Right lobe of liver (tissue), 6 donors: ENCODE measurements around the gene LTBP1. TPM values are rescaled to one million over a fixed set of nuclear protein-coding genes. Genes with fewer than 3 reads are reported as not detected.

Experiments
- ATAC-seq, 4 donors: fragments of 200-7000 bp; cut with Tn5 transposase; one replicate each; pipeline ENCODE4 v1.9.1; 2020; ENCODE audit warnings: mild to moderate bottlenecking in 4 of 4, moderate library complexity in 4 of 4
- DNase-seq, 3 donors: peaks; one replicate each; pipeline ENCODE4 v3.0.0-alpha.2; 2020
- H3K27ac ChIP-seq, 3 donors: fragments of 200-600 bp; one replicate each; pipeline ENCODE4 v1.8.0; 2022
- H3K27me3 ChIP-seq, 2 donors: fragments of 200-600 bp; one replicate each; pipeline ENCODE4 v1.8.0; 2022
- H3K36me3 ChIP-seq, 4 donors: fragments of 200-600 bp; sonication (generic) in 1 of 4; one replicate each; pipeline versions ENCODE4 v1.5.1 to v1.8.0; 2017 to 2022; ENCODE audit warnings: control low read depth in 1 of 4
- H3K4me1 ChIP-seq, 4 donors: fragments of 200-600 bp; sonication (generic) in 1 of 4; one replicate each; pipeline versions ENCODE4 v1.5.1 to v1.8.0; 2017 to 2022; ENCODE audit warnings: control low read depth in 1 of 4
- H3K4me3 ChIP-seq, 3 donors: fragments of 200-600 bp; one replicate each; pipeline ENCODE4 v1.8.0; 2022
- H3K9me3 ChIP-seq, 4 donors: fragments of 200-600 bp; sonication (generic) in 1 of 4; one replicate each; pipeline versions ENCODE4 v1.5.1 to v1.8.0; 2017 to 2022; ENCODE audit warnings: control low read depth in 1 of 4
- CTCF ChIP-seq, 4 donors: fragments of 200-600 bp in 3 of 4; fragments of 450-650 bp in 1 of 4; IDR thresholded peaks; one replicate each; pipeline versions ENCODE4 v1.5.1 to v1.8.0; 2016 to 2022; ENCODE audit warnings: antibody characterized with exemption in 4 of 4, mild to moderate bottlenecking in 2 of 4
- POLR2A ChIP-seq: fragments of 450-650 bp; IDR thresholded peaks from one replicate; pipeline ENCODE4 v1.6.1; 2017; ENCODE audit warnings: antibody characterized with exemption, mild to moderate bottlenecking
- WGBS: methylation state at CpG from one replicate; pipeline ENCODE4 v1.1.6; 2018; ENCODE audit warnings: low coverage, low lambda C conversion rate; ENCODE audit not compliant: insufficient coverage; ENCODE audit errors: missing lambda C conversion rate; 5-methylcytosine and 5-hydroxymethylcytosine counted together
- intact Hi-C, 2 donors: fragments of 100-400 bp; cut with DNase I; formaldehyde crosslinking; loops; one replicate each; pipeline versions ENCODE4 v1.11.2 to v1.14.1; 2022
- total RNA-seq, 6 experiments: library from RNA; depleted of rRNA in 2 of 6; stranded (reverse); fragments of >200 nt in 2 of 6; fragmentation: NEBNext Ultra II Directional in 3 of 6; extraction: Animal tissue kit (Norgen Biotek cat#: 25700) in 3 of 6; gene quantifications; one replicate each; pipeline versions ENCODE4 v1.1.0 to v1.2.4, GENCODE V29; 2016 to 2023
- donor health status: DM: no; HTN: yes; CAD: no.
- donor health status: DM: no; HTN: no; CAD: no.
- donor health status: DM: no; HTN: no; CAD: no.
- donor health status: DM: no; HTN: yes; CAD: no.
- donor health status: DM: no; HTN: yes; CAD: no.

Gene LTBP1
- total RNA-seq, 6 experiments from 2014 or later = 5.4 to 14.2 (median 9.1) TPM

- ATAC-seq (peak; percentile 82 to 91 (median 85)), DNase-seq (peak in 1 of 3 donors; percentile 78)
- H3K9me3 ChIP-seq = no peaks in the 10 kb centered on the region
- peaks cover 0 to 25% (median 3%) of the 10 kb centered on the region in 4 donors for H3K4me1 ChIP-seq
- TF ChIP-seq CTCF (IDR thresholded peaks at IDR 0.05) (no peak), POLR2A (peak; percentile 25)
- H3K27ac ChIP-seq = peak overlapping the region; percentile 67 to 92 (median 90)
- no peaks in the 10 kb centered on the region for H3K36me3 ChIP-seq
- no peaks in the 10 kb centered on the region for H3K27me3 ChIP-seq
- peak overlapping the region in 2 of 3 donors; percentile 26 to 38 for H3K4me3 ChIP-seq
- WGBS = 35% methylated on average over 1 of the region's 1 CpG
- intact Hi-C loops = no loop called here
Observed at GRCh38 chr2:33042265-33042664, 95.5 kb downstream of the LTBP1 start.

GRCh38 chr2:33042819-33043218 lies 96.1 kb downstream of the LTBP1 start:
- WGBS = 66% methylated on average over 3 of the region's 3 CpGs

GRCh38 chr2:33047939-33048338 lies 101.2 kb downstream of the LTBP1 start:
- peaks cover 0 to 25% (median 5%) of the 10 kb centered on the region in 4 donors for H3K4me1 ChIP-seq
- no peaks in the 10 kb centered on the region for H3K9me3 ChIP-seq
- H3K27me3 ChIP-seq = no peaks in the 10 kb centered on the region
- intact Hi-C loops = no loop called here
- DNase-seq = no peak
- WGBS = 24% methylated on average over 2 of the region's 2 CpGs
- ATAC-seq = peak in 2 of 4 donors; percentile 12 to 16
- no peak overlapping the region for H3K4me3 ChIP-seq
- H3K36me3 ChIP-seq = no peaks in the 10 kb centered on the region
- peak overlapping the region in 1 of 3 donors; percentile 65 for H3K27ac ChIP-seq
- TF ChIP-seq POLR2A = no peak
- no peak for TF ChIP-seq CTCF (IDR thresholded peaks at IDR 0.05)

More at GRCh38 chr2:33042819-33043218, 96.1 kb downstream of the LTBP1 start:
- intact Hi-C loops = no loop called here
- Histone ChIP-seq H3K9me3 (no peaks in the 10 kb centered on the region), H3K4me1 (peaks cover 0 to 30% (median 5%) of the 10 kb centered on the region in 4 donors), H3K27ac (peak overlapping the region; percentile 67 to 92 (median 90)), H3K4me3 (peak overlapping the region in 2 of 3 donors; percentile 26 to 38), H3K27me3 (no peaks in the 10 kb centered on the region), H3K36me3 (no peaks in the 10 kb centered on the region)
- DNase-seq (no peak), ATAC-seq (peak; percentile 3 to 58 (median 22))
- TF ChIP-seq CTCF (IDR thresholded peaks at IDR 0.05) = no peak
- TF ChIP-seq POLR2A = no peak

- no peak overlapping the region for H3K4me3 ChIP-seq
- peak; percentile 97 to 99 (median 98) for ATAC-seq
- intact Hi-C loops = no loop called here
- H3K36me3 ChIP-seq = no peaks in the 10 kb centered on the region
- DNase-seq = peak; percentile 78 to 89 (median 82)
- no peaks in the 10 kb centered on the region for H3K27me3 ChIP-seq
- peak overlapping the region; percentile 34 to 87 (median 84) for H3K27ac ChIP-seq
- WGBS = 17% methylated on average over 7 of the region's 7 CpGs
- peaks cover 0 to 20% (median 5%) of the 10 kb centered on the region in 4 donors for H3K4me1 ChIP-seq
- TF ChIP-seq CTCF (IDR thresholded peaks at IDR 0.05) = no peak
- peak; percentile 58 for TF ChIP-seq POLR2A
- no peaks in the 10 kb centered on the region for H3K9me3 ChIP-seq
Observed at GRCh38 chr2:33051586-33052360, 105.0 kb downstream of the LTBP1 start.
